Coronary artery (tissue), 2 donors: ENCODE measurements around the gene TSPAN18.
A peak's percentile ranks its signal among the peaks of the same experiment; 100 is the strongest.
"Not testable (repeated sequence)": the region's sequence is repeated elsewhere in the genome, so short reads cannot be mapped to it uniquely, and the experiment has no call there.

Experiments used
- DNase-seq: peaks from one replicate; pipeline ENCODE4 v3.0.0-alpha.2; 2017; ENCODE audit warnings: low spot score
- H3K27ac ChIP-seq, 2 donors: fragments of 200-600 bp; sonication (generic); one replicate each; pipeline ENCODE4 v1.5.1; 2016 to 2019
- H3K4me3 ChIP-seq: fragments of 200-600 bp; sonication (generic); 2 replicates; pipeline ENCODE4 v1.5.1; 2016; ENCODE audit warnings: mild to moderate bottlenecking, moderate library complexity
- CTCF ChIP-seq: fragments of 200-600 bp; sonication (generic); IDR thresholded peaks from one replicate; pipeline ENCODE4 v1.5.1; 2019; ENCODE audit warnings: antibody characterized with exemption

TSPAN18 gene

DNA sequence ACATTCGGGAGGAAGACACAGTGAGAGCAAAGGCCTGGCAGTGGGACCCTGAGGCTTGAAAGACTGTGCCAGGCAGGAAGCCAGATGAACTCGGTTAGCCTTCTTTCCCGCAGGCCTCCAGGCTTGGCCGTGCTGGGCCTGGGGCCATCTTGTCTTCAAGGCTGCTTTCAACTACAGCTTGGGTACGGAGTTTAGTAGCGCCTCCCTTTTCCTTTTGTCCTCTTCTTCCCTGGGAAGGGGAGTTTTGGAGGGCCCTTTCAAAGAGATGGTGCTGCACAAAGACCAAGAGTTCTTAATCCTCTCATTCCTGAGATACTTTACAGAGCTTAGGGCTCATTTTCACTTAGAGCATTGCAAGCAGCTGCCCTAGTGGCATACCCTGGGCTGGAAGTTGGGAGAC is 136.5 kb downstream of the TSPAN18 start:
- peak overlapping the region; percentile 89 to 92 for H3K27ac ChIP-seq
- DNase-seq, result no peak
- H3K4me3 ChIP-seq, result no peak overlapping the region
- TF ChIP-seq CTCF, result no peak

- Histone ChIP-seq H3K4me3 (no peak overlapping the region), H3K27ac (no peak overlapping the region)
- no peak for TF ChIP-seq CTCF
- no peak for DNase-seq
These were observed 139.1 kb downstream of the TSPAN18 start for GRCh38 chr11:44865866-44866272.

DNA sequence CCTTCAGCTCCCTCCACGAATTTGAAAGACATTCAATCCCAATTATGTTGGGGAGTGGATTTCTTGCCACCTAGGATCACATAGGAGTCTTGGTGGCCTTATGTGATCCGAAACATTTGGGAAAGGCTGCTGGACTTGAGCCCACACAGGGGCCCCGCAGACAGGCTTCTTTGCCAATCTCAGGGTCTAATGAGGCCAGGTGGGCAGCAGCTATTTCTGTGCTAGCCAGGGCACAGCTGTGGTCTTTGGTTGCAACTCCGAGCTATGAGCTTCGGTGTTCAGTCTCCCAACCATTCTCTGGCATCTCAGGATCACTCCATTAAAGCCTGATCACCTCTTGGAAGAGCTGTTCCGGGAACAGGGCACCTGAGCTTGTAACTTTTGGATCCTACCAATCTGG is 139.5 kb downstream of the TSPAN18 start:
- no peak for DNase-seq
- no peak for TF ChIP-seq CTCF
- Histone ChIP-seq H3K4me3 (no peak overlapping the region), H3K27ac (no peak overlapping the region)

DNA sequence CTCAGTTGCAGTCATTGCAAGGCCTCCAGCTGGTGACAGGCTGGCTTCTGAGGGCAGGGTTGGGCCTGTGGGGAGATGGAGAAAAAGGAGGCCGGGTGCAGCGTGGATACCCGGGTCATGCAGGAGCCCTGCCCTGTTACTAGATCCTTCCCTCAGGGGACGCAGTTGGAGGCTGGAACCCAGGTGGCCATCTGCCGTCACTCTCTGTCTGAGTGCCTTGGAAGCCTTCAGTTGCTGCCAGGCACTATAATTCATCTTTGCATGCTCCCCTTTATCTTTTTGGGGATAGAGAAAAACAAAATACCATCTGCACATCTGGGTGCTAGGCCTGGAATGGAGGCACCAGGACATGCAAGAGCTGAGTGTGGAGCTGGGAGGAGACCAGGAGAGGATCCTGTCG is 141.3 kb downstream of the TSPAN18 start:
- TF ChIP-seq CTCF, result no peak
- no peak overlapping the region for H3K27ac ChIP-seq
- no peak for DNase-seq
- no peak overlapping the region for H3K4me3 ChIP-seq

GRCh38 chr11:44868455-44869421 is 142.0 kb downstream of the TSPAN18 start:
- H3K4me3 ChIP-seq, result no peak overlapping the region
- DNase-seq, result no peak
- no peak overlapping the region for H3K27ac ChIP-seq
- TF ChIP-seq CTCF, result no peak

GRCh38 chr11:44870181-44870580 is 143.4 kb downstream of the TSPAN18 start:
- TF ChIP-seq CTCF, result no peak
- Histone ChIP-seq H3K4me3 (no peak overlapping the region), H3K27ac (no peak overlapping the region)
- no peak for DNase-seq

- no peak overlapping the region for H3K27ac ChIP-seq
- DNase-seq, result no peak
- no peak overlapping the region for H3K4me3 ChIP-seq
- no peak for TF ChIP-seq CTCF
These were observed 143.9 kb downstream of the TSPAN18 start for GRCh38 chr11:44870615-44871176.

DNA sequence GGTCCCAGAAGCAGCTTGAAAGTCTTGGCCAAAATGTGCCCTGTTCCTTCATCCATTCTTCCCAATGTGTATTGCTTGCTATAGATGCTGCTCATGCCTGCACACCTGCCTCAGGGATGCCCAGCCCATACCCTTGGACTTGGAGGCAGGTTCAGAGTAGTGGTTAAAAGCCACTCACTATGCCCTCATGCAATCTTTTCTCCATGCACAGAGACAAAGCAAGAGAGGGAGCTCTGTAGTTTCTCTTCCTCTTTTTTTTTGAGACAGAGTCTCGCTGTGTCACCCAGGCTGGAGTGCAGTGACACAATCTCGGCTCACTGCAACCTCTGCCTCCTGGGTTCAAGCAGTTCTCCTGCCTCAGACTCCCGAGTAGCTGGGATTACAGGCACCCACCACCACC is 144.9 kb downstream of the TSPAN18 start:
- not testable (repeated sequence) for H3K27ac ChIP-seq, DNase-seq, H3K4me3 ChIP-seq
